GM10847 (cell line): Measurements from ENCODE around the gene OSBPL2.
A peak's percentile ranks its signal among the peaks of the same experiment; 100 is the strongest.

ENCODE experiments used
- POLR2A ChIP-seq: IDR thresholded peaks from 2 replicates; pipeline ENCODE4 v1.6.1; 2011; ENCODE audit not compliant: insufficient read length; ENCODE audit errors: extremely low read depth

OSBPL2 gene

GRCh38 chr20:62299666-62300236 is 61.4 kb downstream of the OSBPL2 start:
- TF ChIP-seq POLR2A, result no peak

GRCh38 chr20:62300319-62300718 is 62.0 kb downstream of the OSBPL2 start:
- TF ChIP-seq POLR2A, result no peak

- no peak for TF ChIP-seq POLR2A
Measured at GRCh38 chr20:62301111-62301668, 62.9 kb downstream of the OSBPL2 start.

- no peak for TF ChIP-seq POLR2A
Measured at GRCh38 chr20:62301773-62302340, 63.5 kb downstream of the OSBPL2 start.

GRCh38 chr20:62302341-62303061 is 64.2 kb downstream of the OSBPL2 start, which contains the start of gene ADRM1:
Gene ADRM1, plus strand, starts transcription at chr20:62302997. Its CDS starts 572 bp downstream, at chr20:62303569.
- peak; percentile 71 for TF ChIP-seq POLR2A

- TF ChIP-seq POLR2A, result no peak
Measured at GRCh38 chr20:62303062-62303339, 64.7 kb downstream of the OSBPL2 start.

- no peak for TF ChIP-seq POLR2A
Measured at GRCh38 chr20:62303340-62304226, 65.3 kb downstream of the OSBPL2 start.

- TF ChIP-seq POLR2A, result no peak
Measured at GRCh38 chr20:62304331-62305148, 66.2 kb downstream of the OSBPL2 start.

GRCh38 chr20:62305149-62305764 is 66.9 kb downstream of the OSBPL2 start:
- TF ChIP-seq POLR2A, result no peak

- TF ChIP-seq POLR2A, result no peak
Measured at GRCh38 chr20:62305765-62306413, 67.6 kb downstream of the OSBPL2 start.

- no peak for TF ChIP-seq POLR2A
Measured at GRCh38 chr20:62306414-62307187, 68.3 kb downstream of the OSBPL2 start.

GRCh38 chr20:62307226-62308101 is 69.1 kb downstream of the OSBPL2 start:
- TF ChIP-seq POLR2A, result no peak
